H9 (cell line): ENCODE measurements around the gene TBX1. TPM values are rescaled to one million over a fixed set of nuclear protein-coding genes. Genes with fewer than 3 reads are reported as not detected.

Experiments used
- DNase-seq: peaks from one replicate; pipeline ENCODE4 v3.0.0-alpha.2; 2017
- H2AFZ ChIP-seq: one replicate; pipeline ENCODE4 v1.6.1; 2013; ENCODE audit warnings: mild to moderate bottlenecking, low read length, control low read depth, moderate library complexity
- H2AK5ac ChIP-seq: 2 replicates; pipeline ENCODE4 v1.6.1; 2013; ENCODE audit warnings: low read length, control low read depth, mixed read lengths; ENCODE audit not compliant: insufficient read length
- H2BK120ac ChIP-seq: one replicate; pipeline ENCODE4 v1.6.1; 2013; ENCODE audit warnings: low read depth, mild to moderate bottlenecking, low read length, control low read depth, inconsistent platforms; ENCODE audit not compliant: poor library complexity, severe bottlenecking
- H2BK12ac ChIP-seq: 2 replicates; pipeline ENCODE4 v1.6.1; 2013; ENCODE audit warnings: low read length, control low read depth, mixed read lengths, low read depth; ENCODE audit not compliant: insufficient read length
- H2BK15ac ChIP-seq: 2 replicates; pipeline ENCODE4 v1.6.1; 2013; ENCODE audit warnings: low read depth, low read length, control low read depth
- H2BK20ac ChIP-seq: one replicate; pipeline ENCODE4 v1.6.1; 2013; ENCODE audit warnings: low read depth, mild to moderate bottlenecking, low read length, control low read depth, inconsistent platforms; ENCODE audit not compliant: poor library complexity, severe bottlenecking
- H2BK5ac ChIP-seq: 2 replicates; pipeline ENCODE4 v1.6.1; 2013; ENCODE audit warnings: low read length, control low read depth, mixed read lengths; ENCODE audit not compliant: insufficient read length
- H3K14ac ChIP-seq: 2 replicates; pipeline ENCODE4 v1.6.1; 2013; ENCODE audit warnings: low read length, control low read depth; ENCODE audit not compliant: insufficient read depth
- H3K18ac ChIP-seq: 2 replicates; pipeline ENCODE4 v1.6.1; 2013; ENCODE audit warnings: low read depth, mild to moderate bottlenecking, mixed read lengths, low read length, control low read depth; ENCODE audit not compliant: insufficient read length
- H3K23ac ChIP-seq: 2 replicates; pipeline ENCODE4 v1.6.1; 2013; ENCODE audit warnings: low read length, control low read depth, mixed read lengths, low read depth; ENCODE audit not compliant: insufficient read length
- H3K23me2 ChIP-seq: 2 replicates; pipeline ENCODE4 v1.6.1; 2013; ENCODE audit warnings: low read depth, mild to moderate bottlenecking, mixed read lengths, low read length, control low read depth; ENCODE audit not compliant: insufficient read length, poor library complexity, severe bottlenecking
- H3K27ac ChIP-seq: 2 replicates; pipeline ENCODE4 v1.5.1; 2013; ENCODE audit warnings: low read length, control low read depth, mixed read lengths, low read depth; ENCODE audit not compliant: insufficient read length
- H3K27me3 ChIP-seq: 2 replicates; pipeline ENCODE4 v1.6.1; 2013; ENCODE audit warnings: low read length, control low read depth, inconsistent platforms; ENCODE audit not compliant: insufficient read depth
- H3K4ac ChIP-seq: 2 replicates; pipeline ENCODE4 v1.6.1; 2013; ENCODE audit warnings: low read depth, mild to moderate bottlenecking, control low read depth, inconsistent platforms, low read length, moderate library complexity
- H3K4me1 ChIP-seq: 2 replicates; pipeline ENCODE4 v1.6.1; 2013; ENCODE audit warnings: low read length, control low read depth, inconsistent platforms; ENCODE audit not compliant: insufficient read depth
- H3K4me2 ChIP-seq: 2 replicates; pipeline ENCODE4 v1.6.1; 2013; ENCODE audit warnings: low read length, control low read depth, mixed read lengths; ENCODE audit not compliant: insufficient read length, insufficient read depth
- H3K56ac ChIP-seq: 2 replicates; pipeline ENCODE4 v1.6.1; 2013; ENCODE audit warnings: low read depth, mild to moderate bottlenecking, mixed read lengths, low read length, control low read depth; ENCODE audit not compliant: insufficient read length
- H3K79me1 ChIP-seq: 2 replicates; pipeline ENCODE4 v1.6.1; 2013; ENCODE audit warnings: low read depth, mild to moderate bottlenecking, moderate library complexity, low read length, control low read depth, inconsistent platforms; ENCODE audit not compliant: insufficient read depth, poor library complexity, severe bottlenecking
- H3K79me2 ChIP-seq: 2 replicates; pipeline ENCODE4 v1.6.1; 2013; ENCODE audit warnings: low read length, control low read depth, inconsistent platforms; ENCODE audit not compliant: insufficient read depth
- H3K9ac ChIP-seq: 2 replicates; pipeline ENCODE4 v1.6.1; 2013; ENCODE audit warnings: low read length, control low read depth, mixed read lengths; ENCODE audit not compliant: insufficient read length; ENCODE audit errors: extremely low read depth
- H3K9me3 ChIP-seq: one replicate; pipeline ENCODE4 v1.6.1; 2013; ENCODE audit warnings: low read depth, low read length, inconsistent platforms; ENCODE audit not compliant: control insufficient read depth
- H3T11ph ChIP-seq: one replicate; pipeline ENCODE4 v1.6.1; 2013; ENCODE audit warnings: mild to moderate bottlenecking, low read length, control low read depth, inconsistent platforms
- H4K20me1 ChIP-seq: one replicate; pipeline ENCODE4 v1.6.1; 2013; ENCODE audit not compliant: control insufficient read depth, insufficient read length, insufficient read depth
- H4K5ac ChIP-seq: 2 replicates; pipeline ENCODE4 v1.6.1; 2013; ENCODE audit warnings: low read depth, mild to moderate bottlenecking, mixed read lengths, low read length, control low read depth; ENCODE audit not compliant: insufficient read length
- H4K8ac ChIP-seq: replicated peaks from 2 replicates; pipeline ENCODE4 v1.6.1; 2013; ENCODE audit warnings: low read length, control low read depth, mixed read lengths, low read depth; ENCODE audit not compliant: insufficient read length
- H4K91ac ChIP-seq: 2 replicates; pipeline ENCODE4 v1.6.1; 2013; ENCODE audit warnings: low read depth, mild to moderate bottlenecking, moderate library complexity, mixed read lengths, low read length, control low read depth; ENCODE audit not compliant: insufficient read length
- H3K27ac Mint-ChIP-seq, 3 experiments: 2 replicates in 2 of 3; 3 replicates in 1 of 3; pipeline ENCODE4 v1.8.0; 2020 to 2021; ENCODE audit warnings: mixed read lengths in 3 of 3, mild to moderate bottlenecking in 1 of 3, moderate library complexity in 1 of 3
- H3K27me3 Mint-ChIP-seq: 2 replicates; pipeline ENCODE4 v1.8.0; 2021; ENCODE audit warnings: low read depth, mild to moderate bottlenecking, moderate library complexity, mixed read lengths
- H3K36me3 Mint-ChIP-seq, 3 experiments: 2 replicates in 2 of 3; 3 replicates in 1 of 3; pipeline ENCODE4 v1.8.0; 2020 to 2021; ENCODE audit warnings: low read depth in 3 of 3, mixed read lengths in 3 of 3; ENCODE audit not compliant: insufficient read depth in 1 of 3
- H3K4me1 Mint-ChIP-seq, 2 experiments: 2 replicates each; pipeline ENCODE4 v1.8.0; 2020; ENCODE audit warnings: mixed read lengths in 2 of 2
- H3K4me3 Mint-ChIP-seq, 2 experiments: 2 replicates in 1 of 2; 3 replicates in 1 of 2; pipeline ENCODE4 v1.8.0; 2020 to 2021; ENCODE audit warnings: mild to moderate bottlenecking in 2 of 2, mixed read lengths in 2 of 2, moderate library complexity in 1 of 2
- H3K9me3 Mint-ChIP-seq, 2 experiments: 2 replicates in 1 of 2; 3 replicates in 1 of 2; pipeline ENCODE4 v1.8.0; 2020; ENCODE audit warnings: mild to moderate bottlenecking in 2 of 2, mixed read lengths in 2 of 2, moderate library complexity in 1 of 2
- WGBS: extraction: QIAGEN DNeasy Blood & Tissue Kit; methylation state at CpG from one replicate; pipeline ENCODE4 v1.1.7; 2013; ENCODE audit warnings: missing lambda C conversion rate, low lambda C conversion rate, mixed read lengths; ENCODE audit not compliant: insufficient read length; ENCODE audit errors: extremely low coverage; 5-methylcytosine and 5-hydroxymethylcytosine counted together
- total RNA-seq: library from RNA; stranded (reverse); gene quantifications from 2 replicates; pipeline ENCODE4 v1.2.1, GENCODE V29; 2021
- TF ChIP-seq, protein P1 (sequence below): fragments of 200-600 bp; sonication (generic); conservative IDR thresholded peaks from 3 replicates; pipeline ENCODE4 v1.8.0; 2021; ENCODE audit warnings: antibody characterized with exemption, mild to moderate bottlenecking

TBX1 gene
- total RNA-seq, 1 experiment from 2014 or later = 2.2 TPM

- no peak overlapping the region for H2BK12ac ChIP-seq
- no peak overlapping the region for H3K14ac ChIP-seq
- no peaks in the 10 kb centered on the region for H3K23me2 ChIP-seq
- no peaks in the 10 kb centered on the region for H3K79me2 ChIP-seq
- Mint-ChIP-seq H3K4me3 (no peak overlapping the region), H3K36me3 (no peaks in the 10 kb centered on the region), H3K27ac (no peak overlapping the region), H3K4me1 (peaks cover 2 to 3% of the 10 kb centered on the region in 2 experiments; a peak in 3 of 4 replicates), H3K9me3 (no peaks in the 10 kb centered on the region), H3K27me3 (peaks cover 72% of the 10 kb centered on the region)
- H4K91ac ChIP-seq = no peak overlapping the region
- no peak overlapping the region for H3K4me2 ChIP-seq
- no peaks in the 10 kb centered on the region for H3K4me1 ChIP-seq
- H3K9me3 ChIP-seq = no peaks in the 10 kb centered on the region
- no peaks in the 10 kb centered on the region for H4K20me1 ChIP-seq
- H2AK5ac ChIP-seq = no peak overlapping the region
- no peak overlapping the region for H3K56ac ChIP-seq
- H2AFZ ChIP-seq = no peak overlapping the region
- H3K4ac ChIP-seq = no peak overlapping the region
- H3K27me3 ChIP-seq = peaks cover 3% of the 10 kb centered on the region; the same call in 1 of the 2 replicates
- no peaks in the 10 kb centered on the region for H3K79me1 ChIP-seq
- DNase-seq = no peak
- no peak overlapping the region for H4K8ac ChIP-seq
- no peak overlapping the region for H3K27ac ChIP-seq
- no peak overlapping the region for H4K5ac ChIP-seq
- H2BK15ac ChIP-seq = no peak overlapping the region
- H2BK5ac ChIP-seq = no peak overlapping the region
- H2BK20ac ChIP-seq = no peak overlapping the region
- H3K18ac ChIP-seq = no peak overlapping the region
- H3T11ph ChIP-seq = no peak overlapping the region
- TF ChIP-seq, protein P1, sequence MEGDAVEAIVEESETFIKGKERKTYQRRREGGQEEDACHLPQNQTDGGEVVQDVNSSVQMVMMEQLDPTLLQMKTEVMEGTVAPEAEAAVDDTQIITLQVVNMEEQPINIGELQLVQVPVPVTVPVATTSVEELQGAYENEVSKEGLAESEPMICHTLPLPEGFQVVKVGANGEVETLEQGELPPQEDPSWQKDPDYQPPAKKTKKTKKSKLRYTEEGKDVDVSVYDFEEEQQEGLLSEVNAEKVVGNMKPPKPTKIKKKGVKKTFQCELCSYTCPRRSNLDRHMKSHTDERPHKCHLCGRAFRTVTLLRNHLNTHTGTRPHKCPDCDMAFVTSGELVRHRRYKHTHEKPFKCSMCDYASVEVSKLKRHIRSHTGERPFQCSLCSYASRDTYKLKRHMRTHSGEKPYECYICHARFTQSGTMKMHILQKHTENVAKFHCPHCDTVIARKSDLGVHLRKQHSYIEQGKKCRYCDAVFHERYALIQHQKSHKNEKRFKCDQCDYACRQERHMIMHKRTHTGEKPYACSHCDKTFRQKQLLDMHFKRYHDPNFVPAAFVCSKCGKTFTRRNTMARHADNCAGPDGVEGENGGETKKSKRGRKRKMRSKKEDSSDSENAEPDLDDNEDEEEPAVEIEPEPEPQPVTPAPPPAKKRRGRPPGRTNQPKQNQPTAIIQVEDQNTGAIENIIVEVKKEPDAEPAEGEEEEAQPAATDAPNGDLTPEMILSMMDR = no peak
- no peak overlapping the region for H3K23ac ChIP-seq
- no CpG with 5 or more reads among the region's 8 CpGs for WGBS
- H3K9ac ChIP-seq = no peak overlapping the region
- no peak overlapping the region for H2BK120ac ChIP-seq
Observed at GRCh38 chr22:19774628-19775027, 14.1 kb downstream of the TBX1 start.
